Measurements from ENCODE around the gene THSD4. TPM values are rescaled to one million over a fixed set of nuclear protein-coding genes. Genes with fewer than 3 reads are reported as not detected.

The THSD4 gene
- total RNA-seq, 5 donors from 2014 or later (not counting 1 experiment from before 2014, with no cell fraction given) = 0.03 to 0.23 (median 0.18) TPM; not detected in 2

- Histone ChIP-seq H3K36me3 (ENCODE audit: control insufficient read depth in 2 of 2, extremely low read depth in 1 of 2, insufficient read depth in 1 of 2, low read length in 1 of 2) (no peaks in the 10 kb centered on the region), H3K27ac (ENCODE audit: low read length) (no peak overlapping the region), H3K4me3 (ENCODE audit: control insufficient read depth in 1 of 2, extremely low read depth in 1 of 2, low read length in 1 of 2) (no peak overlapping the region), H3K4me1 (ENCODE audit: control insufficient read depth in 1 of 2, extremely low read depth in 1 of 2, insufficient read depth in 2 of 2, low read length in 2 of 2) (no peaks in the 10 kb centered on the region), H3K9me3 (no peaks in the 10 kb centered on the region), H3K27me3 (replicated peaks in 1 of 2; ENCODE audit: control insufficient read depth in 2 of 2, extremely low read depth in 1 of 2, insufficient read depth in 2 of 2, low read length in 1 of 2) (peaks cover 0 to 8% of the 10 kb centered on the region in 2 experiments)
- WGBS (ENCODE audit: insufficient coverage) = 90% methylated on average over 4 of the region's 7 CpGs
- Mint-ChIP-seq H3K27ac (no peak overlapping the region), H3K27me3 (peaks cover 19 to 27% of the 10 kb centered on the region in 2 donors), H3K4me3 (no peak overlapping the region), H3K9me3 (no peaks in the 10 kb centered on the region), H3K36me3 (no peaks in the 10 kb centered on the region), H3K4me1 (no peaks in the 10 kb centered on the region)
- ChIA-PET POLR2A (no interaction called here), CTCF (no interaction called here)
- DNase-seq (no peak), ATAC-seq (replicated peaks in 1 of 4) (no peak)
Measured at GRCh38 chr15:71104636-71105035, 10.6 kb upstream of the THSD4 start.

- no peak for DNase-seq
Measured at GRCh38 chr15:71105444-71105843, 9.8 kb upstream of the THSD4 start.

GRCh38 chr15:71106802-71107500 lies 8.3 kb upstream of the THSD4 start:
- ATAC-seq (replicated peaks in 1 of 4) (no peak), DNase-seq (no peak)
- Mint-ChIP-seq H3K27me3 (peaks cover 25 to 31% of the 10 kb centered on the region in 2 donors), H3K36me3 (no peaks in the 10 kb centered on the region), H3K4me1 (no peaks in the 10 kb centered on the region), H3K27ac (no peak overlapping the region), H3K9me3 (no peaks in the 10 kb centered on the region), H3K4me3 (no peak overlapping the region)
- H3K9me3 ChIP-seq = no peaks in the 10 kb centered on the region
- H3K4me3 ChIP-seq (ENCODE audit: control insufficient read depth in 1 of 2, extremely low read depth in 1 of 2, low read length in 1 of 2) = no peak overlapping the region
- H3K27me3 ChIP-seq (replicated peaks in 1 of 2; ENCODE audit: control insufficient read depth in 2 of 2, extremely low read depth in 1 of 2, insufficient read depth in 2 of 2, low read length in 1 of 2) = peaks cover 0 to 10% of the 10 kb centered on the region in 2 experiments
- no peaks in the 10 kb centered on the region for H3K4me1 ChIP-seq (ENCODE audit: control insufficient read depth in 1 of 2, extremely low read depth in 1 of 2, insufficient read depth in 2 of 2, low read length in 2 of 2)
- POLR2A ChIA-PET = no interaction called here
- H3K36me3 ChIP-seq (ENCODE audit: control insufficient read depth in 2 of 2, extremely low read depth in 1 of 2, insufficient read depth in 1 of 2, low read length in 1 of 2) = no peaks in the 10 kb centered on the region
- no CpG with 5 or more reads among the region's 4 CpGs for WGBS (ENCODE audit: insufficient coverage)
- H3K27ac ChIP-seq (ENCODE audit: low read length) = no peak overlapping the region
- CTCF ChIA-PET = interaction anchor here in 1 of 2 donors (0.6 kb wide), 1 partner anchor 287 kb away, joined by 8 read pairs; no protein-coding TSS in a partner anchor

More at GRCh38 chr15:71105444-71105843, 9.8 kb upstream of the THSD4 start:
- Mint-ChIP-seq H3K9me3 (no peaks in the 10 kb centered on the region), H3K36me3 (no peaks in the 10 kb centered on the region), H3K4me1 (no peaks in the 10 kb centered on the region), H3K4me3 (no peak overlapping the region), H3K27ac (no peak overlapping the region), H3K27me3 (peaks cover 17 to 24% of the 10 kb centered on the region in 2 donors)
- H3K27me3 ChIP-seq (replicated peaks in 1 of 2; ENCODE audit: control insufficient read depth in 2 of 2, extremely low read depth in 1 of 2, insufficient read depth in 2 of 2, low read length in 1 of 2) = peaks cover 0 to 9% of the 10 kb centered on the region in 2 experiments
- H3K4me1 ChIP-seq (ENCODE audit: control insufficient read depth in 1 of 2, extremely low read depth in 1 of 2, insufficient read depth in 2 of 2, low read length in 2 of 2) = no peaks in the 10 kb centered on the region
- no peak overlapping the region for H3K4me3 ChIP-seq (ENCODE audit: control insufficient read depth in 1 of 2, extremely low read depth in 1 of 2, low read length in 1 of 2)
- ATAC-seq (replicated peaks in 1 of 4) = no peak
- CTCF ChIA-PET = no interaction called here
- H3K36me3 ChIP-seq (ENCODE audit: control insufficient read depth in 2 of 2, extremely low read depth in 1 of 2, insufficient read depth in 1 of 2, low read length in 1 of 2) = no peaks in the 10 kb centered on the region
- WGBS (ENCODE audit: insufficient coverage) = 67% methylated on average over 2 of the region's 2 CpGs
- H3K9me3 ChIP-seq = no peaks in the 10 kb centered on the region
- no peak overlapping the region for H3K27ac ChIP-seq (ENCODE audit: low read length)
- POLR2A ChIA-PET = no interaction called here

- Histone ChIP-seq H3K4me3 (ENCODE audit: control insufficient read depth in 1 of 2, extremely low read depth in 1 of 2, low read length in 1 of 2) (no peak overlapping the region), H3K36me3 (ENCODE audit: control insufficient read depth in 2 of 2, extremely low read depth in 1 of 2, insufficient read depth in 1 of 2, low read length in 1 of 2) (no peaks in the 10 kb centered on the region), H3K27me3 (replicated peaks in 1 of 2; ENCODE audit: control insufficient read depth in 2 of 2, extremely low read depth in 1 of 2, insufficient read depth in 2 of 2, low read length in 1 of 2) (peaks cover 1 to 10% of the 10 kb centered on the region in 2 experiments), H3K9me3 (no peaks in the 10 kb centered on the region), H3K27ac (ENCODE audit: low read length) (no peak overlapping the region), H3K4me1 (ENCODE audit: control insufficient read depth in 1 of 2, extremely low read depth in 1 of 2, insufficient read depth in 2 of 2, low read length in 2 of 2) (no peaks in the 10 kb centered on the region)
- ChIA-PET CTCF (no interaction called here), POLR2A (no interaction called here)
- H3K36me3 Mint-ChIP-seq = no peaks in the 10 kb centered on the region
- no peak for DNase-seq
- no peak for ATAC-seq (replicated peaks in 1 of 4)
- no peak overlapping the region for H3K4me3 Mint-ChIP-seq
- WGBS (ENCODE audit: insufficient coverage) = no CpG with 5 or more reads among the region's 4 CpGs
- H3K9me3 Mint-ChIP-seq = no peaks in the 10 kb centered on the region
- H3K27ac Mint-ChIP-seq = no peak overlapping the region
- no peaks in the 10 kb centered on the region for H3K4me1 Mint-ChIP-seq
- H3K27me3 Mint-ChIP-seq = peaks cover 25 to 32% of the 10 kb centered on the region in 2 donors
Measured at GRCh38 chr15:71107501-71107815, 7.8 kb upstream of the THSD4 start.

- Mint-ChIP-seq H3K36me3 (no peaks in the 10 kb centered on the region), H3K4me3 (no peak overlapping the region), H3K27me3 (peaks cover 21 to 29% of the 10 kb centered on the region in 2 donors), H3K9me3 (no peaks in the 10 kb centered on the region), H3K4me1 (no peaks in the 10 kb centered on the region), H3K27ac (no peak overlapping the region)
- Histone ChIP-seq H3K27me3 (replicated peaks in 1 of 2; ENCODE audit: control insufficient read depth in 2 of 2, extremely low read depth in 1 of 2, insufficient read depth in 2 of 2, low read length in 1 of 2) (peaks cover 2 to 13% of the 10 kb centered on the region in 2 experiments), H3K27ac (ENCODE audit: low read length) (no peak overlapping the region), H3K9me3 (no peaks in the 10 kb centered on the region), H3K4me1 (ENCODE audit: control insufficient read depth in 1 of 2, extremely low read depth in 1 of 2, insufficient read depth in 2 of 2, low read length in 2 of 2) (no peaks in the 10 kb centered on the region), H3K36me3 (ENCODE audit: control insufficient read depth in 2 of 2, extremely low read depth in 1 of 2, insufficient read depth in 1 of 2, low read length in 1 of 2) (no peaks in the 10 kb centered on the region), H3K4me3 (ENCODE audit: control insufficient read depth in 1 of 2, extremely low read depth in 1 of 2, low read length in 1 of 2) (no peak overlapping the region)
- ChIA-PET POLR2A (no interaction called here), CTCF (no interaction called here)
- no CpG with 5 or more reads among the region's 4 CpGs for WGBS (ENCODE audit: insufficient coverage)
- no peak for DNase-seq
- ATAC-seq (replicated peaks in 1 of 4) = no peak
Measured at GRCh38 chr15:71109130-71109529, 6.1 kb upstream of the THSD4 start.

- H3K27me3 ChIP-seq (replicated peaks in 1 of 2; ENCODE audit: control insufficient read depth in 2 of 2, extremely low read depth in 1 of 2, insufficient read depth in 2 of 2, low read length in 1 of 2) = peaks cover 2 to 19% of the 10 kb centered on the region in 2 experiments
- peaks cover 0 to under 1% (median 0%) of the 10 kb centered on the region in 3 donors for H3K4me1 Mint-ChIP-seq
- ChIA-PET POLR2A (no interaction called here), CTCF (no interaction called here)
- no peaks in the 10 kb centered on the region for H3K9me3 Mint-ChIP-seq
- H3K9me3 ChIP-seq = no peaks in the 10 kb centered on the region
- peaks cover 27 to 29% of the 10 kb centered on the region in 2 donors for H3K27me3 Mint-ChIP-seq
- WGBS (ENCODE audit: insufficient coverage) = 60% methylated on average over 1 of the region's 3 CpGs
- H3K4me1 ChIP-seq (ENCODE audit: control insufficient read depth in 1 of 2, extremely low read depth in 1 of 2, insufficient read depth in 2 of 2, low read length in 2 of 2) = peaks cover 0 to under 1% of the 10 kb centered on the region in 2 experiments
- H3K4me3 Mint-ChIP-seq = no peak overlapping the region
- ATAC-seq (replicated peaks in 1 of 4) (no peak), DNase-seq (no peak)
- H3K4me3 ChIP-seq (ENCODE audit: control insufficient read depth in 1 of 2, extremely low read depth in 1 of 2, low read length in 1 of 2) = no peak overlapping the region
- no peak overlapping the region for H3K27ac ChIP-seq (ENCODE audit: low read length)
- H3K27ac Mint-ChIP-seq = no peak overlapping the region
- H3K36me3 ChIP-seq (ENCODE audit: control insufficient read depth in 2 of 2, extremely low read depth in 1 of 2, insufficient read depth in 1 of 2, low read length in 1 of 2) = no peaks in the 10 kb centered on the region
- H3K36me3 Mint-ChIP-seq = no peaks in the 10 kb centered on the region
Measured at GRCh38 chr15:71109905-71110304, 5.4 kb upstream of the THSD4 start.

All from T-cell (primary cell).